GM19452 (cell line): ENCODE measurements around the gene ATP13A5.

Source experiments
- ATAC-seq: cut with Tn5 transposase; IDR thresholded peaks from one replicate; pipeline ENCODE4 v1.9.1; 2021; ENCODE audit not compliant: unreplicated experiment

ATP13A5 gene

DNA sequence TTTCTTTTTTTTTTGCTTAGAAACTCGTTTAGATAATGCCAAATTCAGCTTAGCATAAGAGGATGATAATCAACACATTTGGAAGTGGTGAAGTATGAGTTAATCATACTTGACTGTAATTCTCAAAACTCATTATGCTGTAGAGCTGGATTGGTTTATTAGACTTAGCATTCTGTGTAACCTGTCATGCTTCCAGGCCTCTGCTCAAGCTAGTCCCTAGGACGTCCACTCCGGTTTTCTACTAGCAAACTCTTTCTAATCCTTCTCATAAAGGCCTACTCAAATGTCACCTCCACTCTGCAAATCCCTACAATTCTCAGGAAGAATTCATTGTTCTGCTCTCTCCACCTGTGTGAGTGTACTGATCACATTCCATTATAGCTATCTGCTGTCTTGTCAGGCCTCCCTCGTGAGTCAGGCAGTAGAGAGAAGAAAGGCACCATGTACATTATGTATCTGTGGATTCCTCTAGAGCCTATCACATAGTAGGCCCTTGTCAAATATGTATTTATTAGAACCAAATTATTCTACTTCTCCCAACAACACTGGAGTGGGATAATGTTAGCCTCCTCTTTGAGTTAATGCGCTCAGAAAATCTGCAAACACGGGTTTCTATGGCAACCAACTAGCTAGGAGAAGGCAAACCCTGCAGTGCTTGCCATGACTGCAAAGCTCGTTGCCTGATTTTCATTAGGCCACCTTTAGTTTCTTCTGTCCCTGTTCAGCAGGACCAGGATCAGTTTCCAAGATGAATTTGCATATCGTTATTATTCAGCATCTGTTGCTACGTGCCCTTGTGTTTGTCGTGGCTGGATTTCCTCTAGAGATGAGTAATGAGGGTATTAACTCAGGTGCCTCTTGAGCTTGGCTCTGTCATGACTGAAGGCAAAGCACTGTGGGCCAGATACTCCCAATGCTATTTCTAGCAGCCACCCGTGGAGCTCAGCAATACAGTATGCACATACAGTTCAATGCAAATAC, 30.7 kb downstream of the ATP13A5 start:
- no peak for ATAC-seq

DNA sequence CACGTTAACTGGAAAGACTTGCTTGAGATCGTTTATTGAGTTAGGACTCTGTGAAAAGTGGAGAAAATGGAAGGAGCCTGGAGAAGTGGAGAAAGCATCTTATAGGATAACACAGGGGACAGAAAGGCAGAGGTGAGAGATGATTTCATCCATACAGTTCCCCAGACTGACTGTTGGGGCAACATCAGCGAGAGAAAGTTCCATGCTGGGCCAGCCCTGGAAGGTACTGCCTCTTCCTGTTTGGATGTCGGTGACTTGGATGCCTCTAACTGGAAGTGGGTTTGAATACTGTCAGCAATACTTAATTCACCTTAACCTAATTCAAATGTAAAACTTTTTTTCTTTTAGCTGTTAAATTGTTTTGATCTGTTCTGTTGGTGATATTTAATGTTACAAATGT, 32.3 kb downstream of the ATP13A5 start:
- no peak for ATAC-seq

DNA sequence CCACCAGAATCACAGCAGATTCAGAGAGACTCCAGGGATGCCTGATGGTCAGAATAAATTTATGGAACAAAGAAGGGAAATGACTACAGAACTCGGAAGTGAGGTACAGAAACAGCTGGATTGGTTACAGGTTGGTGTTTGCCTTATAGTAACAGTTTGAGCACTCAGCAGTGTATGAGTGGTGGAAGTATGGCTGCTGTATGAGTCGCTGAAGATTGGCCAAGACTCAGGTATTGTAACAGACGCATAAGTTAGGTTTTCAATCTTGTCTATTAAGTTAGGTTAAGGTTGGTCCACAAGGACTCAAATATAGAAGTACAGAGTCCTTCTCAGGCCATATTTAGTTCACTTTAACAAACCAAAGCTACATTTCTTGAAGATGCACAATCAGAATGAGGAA, 33.1 kb downstream of the ATP13A5 start:
- no peak for ATAC-seq

DNA sequence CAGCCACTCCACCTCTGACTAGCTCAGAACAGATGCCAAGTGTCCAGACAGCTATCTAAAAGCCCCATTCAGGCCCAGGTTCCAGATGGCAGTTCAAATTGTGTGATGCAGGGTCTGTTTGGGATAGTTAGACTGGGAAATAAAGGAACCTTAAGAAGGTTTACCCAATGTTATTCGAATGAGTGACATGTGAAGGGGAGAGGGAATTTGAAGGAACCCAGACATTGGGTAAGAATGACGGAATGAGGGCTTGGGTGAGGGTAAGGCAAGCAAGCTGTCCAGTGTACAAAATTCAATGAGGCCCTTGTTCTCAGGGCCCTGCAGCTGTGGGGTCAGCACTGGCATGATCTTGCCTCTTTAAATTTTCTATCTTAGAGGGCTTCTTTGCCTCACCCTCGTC, 34.1 kb downstream of the ATP13A5 start:
- ATAC-seq, result no peak

DNA sequence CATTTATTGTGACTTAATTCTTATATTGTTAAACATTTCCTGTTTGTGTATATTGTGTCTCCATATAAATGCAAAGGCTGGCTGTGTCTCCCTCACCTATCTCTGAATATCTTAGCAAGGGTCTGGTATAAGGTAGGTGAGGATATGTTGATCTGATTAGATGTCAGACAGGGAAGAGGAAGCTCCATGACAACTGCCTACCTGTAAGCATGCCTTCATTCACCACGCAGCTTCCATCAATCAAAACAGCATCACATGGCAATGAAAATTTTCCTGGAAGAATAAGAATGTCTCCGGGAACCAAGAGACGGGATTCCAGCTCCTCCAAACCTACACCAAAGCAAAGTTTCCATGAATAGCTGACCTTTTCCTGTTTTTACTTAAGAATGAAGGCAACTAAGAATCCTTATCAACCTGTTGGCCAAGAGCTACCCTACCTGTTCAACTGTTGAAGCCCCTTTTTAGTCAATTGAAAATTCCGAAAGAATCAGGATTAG, 34.8 kb downstream of the ATP13A5 start:
- no peak for ATAC-seq

DNA sequence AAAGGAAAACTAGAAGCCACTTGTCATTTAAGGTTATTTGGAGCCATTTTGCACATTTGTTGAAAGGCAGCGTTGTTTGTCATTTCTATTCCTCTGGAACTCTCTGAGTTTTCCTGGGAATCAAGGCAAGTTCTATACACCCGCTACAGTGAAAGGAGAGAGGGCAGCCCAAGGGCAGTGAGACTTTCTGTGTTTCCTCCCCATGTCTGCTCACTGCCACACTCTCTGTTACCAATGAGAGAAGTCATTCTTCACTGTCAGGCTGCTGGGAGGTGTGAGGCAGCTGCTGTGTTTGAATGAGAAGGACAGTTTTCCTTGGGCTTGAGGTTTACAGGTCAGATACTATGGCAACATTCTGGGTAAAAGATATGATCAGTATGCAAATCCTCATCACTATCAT, 36.0 kb downstream of the ATP13A5 start:
- ATAC-seq, result no peak

DNA sequence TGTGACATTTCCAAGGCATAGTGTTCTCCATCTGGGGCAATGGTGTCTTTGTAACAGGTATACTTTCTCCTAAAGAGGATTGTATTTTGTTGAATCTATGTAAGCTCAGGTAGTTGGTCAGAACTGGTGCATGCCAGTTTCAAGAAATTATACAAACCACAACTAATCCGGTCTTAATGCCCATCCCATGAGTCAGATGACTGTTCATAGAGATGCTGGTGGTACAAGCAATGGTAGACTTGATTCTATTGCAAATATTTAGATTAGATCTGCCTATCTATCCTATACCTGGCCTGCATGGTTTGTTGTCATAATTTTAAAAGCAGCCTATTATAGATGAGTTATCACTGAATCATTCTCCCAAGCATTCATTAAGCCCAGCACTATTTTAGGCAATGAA, 43.5 kb downstream of the ATP13A5 start:
- ATAC-seq, result no peak

DNA sequence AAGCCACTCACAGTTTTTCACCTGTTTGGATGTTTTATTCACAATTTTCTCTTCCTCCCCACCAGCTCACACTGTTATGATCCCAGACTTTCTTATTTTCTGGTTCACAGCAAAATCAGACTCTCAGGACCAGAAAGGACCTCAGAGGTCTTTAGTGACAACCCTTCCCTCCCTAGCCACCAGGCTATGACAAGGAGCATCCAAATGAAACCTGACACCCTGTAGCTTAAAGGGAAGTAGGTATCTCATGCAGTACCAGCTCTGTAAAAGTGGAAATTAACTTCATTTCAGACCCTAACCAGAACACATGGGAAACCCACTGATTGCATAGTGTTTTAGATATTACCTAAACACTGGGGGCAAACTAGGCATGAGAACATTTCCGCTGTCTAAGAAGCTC, 45.3 kb downstream of the ATP13A5 start:
- no peak for ATAC-seq

DNA sequence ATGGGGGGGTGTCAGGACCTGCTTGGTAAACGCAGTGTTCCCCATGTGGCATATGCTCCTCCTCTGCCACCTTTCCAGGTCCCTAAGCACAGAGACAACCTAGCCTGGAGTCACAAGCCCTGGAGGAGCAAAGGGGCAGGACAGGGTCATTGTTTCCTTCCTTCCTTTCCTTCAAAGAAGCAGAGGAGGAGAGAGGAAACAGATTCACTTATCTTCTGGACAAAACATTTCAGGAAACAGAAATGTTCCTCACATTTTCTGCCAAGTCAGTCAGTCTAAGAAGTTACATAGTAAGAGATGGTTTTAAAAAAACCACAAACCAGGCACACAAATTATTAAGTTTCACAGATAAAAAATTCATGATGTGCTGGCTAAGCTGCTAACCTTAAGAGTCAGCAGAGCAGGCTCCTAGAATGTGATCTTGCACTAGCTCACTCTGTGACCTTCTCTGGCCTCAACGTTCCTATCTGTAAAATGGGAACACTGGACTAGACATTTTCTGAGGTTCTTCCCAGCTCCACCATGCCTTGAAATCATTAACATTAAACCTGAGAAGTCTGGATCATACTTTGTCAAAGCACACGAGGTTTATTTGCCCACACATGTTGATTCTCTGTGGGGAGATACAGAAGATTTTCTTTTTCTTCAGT, 47.9 kb downstream of the ATP13A5 start:
- no peak for ATAC-seq

DNA sequence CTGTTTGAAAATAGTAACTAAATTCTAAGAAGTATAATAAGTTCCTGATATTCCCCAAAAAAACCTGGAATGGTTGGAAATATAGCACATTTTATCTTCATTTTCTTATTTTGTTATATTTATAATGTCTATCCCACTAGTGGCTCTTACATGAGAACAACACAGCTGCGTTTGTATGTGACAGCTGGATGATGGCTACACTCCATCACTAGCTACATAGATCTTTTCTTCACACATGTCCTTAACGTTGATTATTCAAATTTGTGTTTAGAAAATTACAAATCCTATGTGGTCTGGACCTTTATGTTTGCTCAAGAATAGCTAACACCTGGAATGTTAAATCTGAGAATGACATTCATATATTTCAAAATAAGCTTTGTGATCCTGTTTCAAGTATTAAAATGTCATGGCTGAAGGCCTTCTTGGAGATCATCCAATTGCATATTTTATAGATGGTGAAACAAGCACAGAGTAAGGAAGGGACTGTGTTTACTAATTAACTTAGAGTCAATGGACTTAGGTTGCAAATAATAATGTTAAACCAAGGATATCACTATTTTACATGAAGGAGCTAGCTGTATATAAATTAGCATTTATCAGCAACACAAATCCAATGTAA, 60.8 kb downstream of the ATP13A5 start:
- no peak for ATAC-seq

DNA sequence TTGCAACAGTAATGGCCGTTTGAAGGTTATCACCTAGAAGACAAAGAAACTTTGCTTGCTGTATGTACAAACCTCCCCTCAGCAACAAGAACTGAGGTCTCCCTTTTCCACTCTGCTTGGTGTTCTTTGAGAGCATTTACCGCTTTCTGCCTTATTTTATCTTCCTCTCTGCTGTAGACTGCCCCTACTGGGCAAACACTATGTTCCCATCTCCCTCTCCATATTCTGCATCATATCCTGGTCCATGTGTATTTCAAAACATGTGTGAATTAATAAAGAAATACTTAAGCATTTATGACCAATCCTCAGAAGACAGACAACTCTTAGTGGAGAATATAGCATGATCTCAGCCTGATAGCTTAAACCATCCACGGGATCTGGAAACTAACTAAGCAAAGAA, 64.4 kb downstream of the ATP13A5 start:
- no peak for ATAC-seq

DNA sequence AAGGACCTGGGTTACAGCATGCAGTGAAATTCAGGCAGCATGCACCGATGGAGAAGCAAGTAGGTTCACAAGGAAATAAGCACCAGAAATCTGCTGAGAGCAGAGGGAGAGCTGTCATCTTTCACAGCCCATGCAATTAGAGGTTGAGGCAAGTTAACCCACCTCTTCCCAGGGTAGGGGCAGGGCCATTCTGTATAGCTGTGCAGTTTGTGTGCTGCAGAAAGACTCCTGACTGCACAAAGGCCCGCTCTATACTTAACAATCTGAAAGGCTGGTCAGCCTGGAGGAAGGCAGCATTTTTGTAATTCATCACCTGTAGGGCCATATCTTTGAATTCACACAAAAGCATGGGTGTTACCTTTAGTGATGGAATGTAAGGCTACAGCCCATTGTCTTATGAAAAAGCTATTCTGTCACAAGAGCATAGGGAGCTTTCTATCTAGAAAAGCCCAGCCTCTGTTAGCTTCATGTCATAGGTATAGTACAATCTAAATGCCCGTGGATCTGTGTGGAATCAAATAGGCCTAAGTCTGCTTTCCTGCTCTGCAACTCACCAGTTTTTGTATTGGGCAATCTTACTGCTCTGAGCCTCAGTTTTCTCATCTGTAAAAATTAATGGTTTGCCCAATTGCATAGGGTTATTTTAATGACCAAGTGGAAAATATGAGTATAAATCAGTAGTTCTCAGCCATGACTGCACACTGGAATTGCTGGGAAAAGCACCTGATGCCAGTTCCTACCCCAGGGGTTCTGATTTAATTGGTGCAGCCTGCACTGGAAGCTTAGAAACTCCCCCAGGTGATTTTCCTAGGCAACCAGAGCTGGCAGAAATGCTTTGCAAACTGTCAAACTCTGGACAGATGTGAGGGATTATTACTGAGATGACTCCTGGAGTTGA, 65.2 kb downstream of the ATP13A5 start:
- ATAC-seq, result no peak

DNA sequence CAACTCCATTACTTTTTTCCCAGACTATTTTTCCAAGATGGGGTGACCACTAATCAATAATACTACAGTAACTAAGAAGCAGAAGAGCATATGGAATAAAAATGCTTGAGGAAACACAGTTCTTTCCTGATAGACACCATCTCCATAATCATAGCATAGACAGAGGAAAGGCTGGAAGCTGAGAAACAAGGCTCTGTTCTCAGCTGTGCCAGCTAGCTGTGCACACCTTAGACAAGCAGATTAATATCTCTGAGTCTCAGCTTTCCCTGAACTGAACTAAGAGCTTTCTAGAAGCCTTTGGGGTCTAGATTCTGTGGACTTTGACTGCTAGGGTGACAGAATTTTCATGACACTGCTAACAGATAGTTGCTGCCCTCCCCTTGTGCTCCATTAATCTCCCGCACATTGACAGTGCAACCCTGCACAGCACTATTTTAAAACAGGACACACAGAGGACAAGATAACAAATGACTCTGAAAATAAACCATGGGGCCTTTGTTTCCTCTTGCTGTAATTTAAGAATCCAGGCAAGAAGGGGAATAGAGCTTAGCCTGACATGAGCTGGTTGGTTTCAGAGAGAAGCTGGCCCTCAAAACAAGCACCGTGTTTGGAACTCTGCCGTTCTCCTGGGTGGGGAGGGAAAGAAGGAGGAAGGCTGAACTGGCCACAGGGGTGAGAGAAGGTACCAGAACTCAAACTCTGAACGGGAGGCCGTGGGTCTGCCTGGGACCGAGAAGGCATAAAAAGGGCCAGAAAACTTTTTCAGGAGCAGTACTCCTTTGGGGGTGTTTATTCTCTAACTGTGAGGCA, 67.4 kb downstream of the ATP13A5 start:
- ATAC-seq, result no peak

DNA sequence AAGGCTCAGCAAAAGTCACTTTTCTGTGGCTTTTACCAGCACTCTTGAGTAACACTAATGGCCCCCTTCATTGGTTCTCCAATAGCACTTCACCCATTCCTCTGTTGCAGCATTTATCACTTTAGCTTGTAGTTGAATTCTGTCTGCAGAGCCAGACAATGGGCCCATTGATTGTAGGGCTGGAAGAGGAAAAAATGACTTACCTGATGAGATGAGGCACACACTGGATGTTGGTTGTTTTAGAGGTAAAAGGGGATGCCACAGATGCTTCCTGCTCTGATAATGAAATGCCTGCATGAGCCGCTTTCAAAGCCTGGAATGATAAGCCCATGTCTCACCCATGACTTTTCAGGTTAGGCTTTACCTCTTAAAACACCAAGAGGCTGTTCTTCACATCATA, 73.2 kb downstream of the ATP13A5 start:
- ATAC-seq, result no peak

DNA sequence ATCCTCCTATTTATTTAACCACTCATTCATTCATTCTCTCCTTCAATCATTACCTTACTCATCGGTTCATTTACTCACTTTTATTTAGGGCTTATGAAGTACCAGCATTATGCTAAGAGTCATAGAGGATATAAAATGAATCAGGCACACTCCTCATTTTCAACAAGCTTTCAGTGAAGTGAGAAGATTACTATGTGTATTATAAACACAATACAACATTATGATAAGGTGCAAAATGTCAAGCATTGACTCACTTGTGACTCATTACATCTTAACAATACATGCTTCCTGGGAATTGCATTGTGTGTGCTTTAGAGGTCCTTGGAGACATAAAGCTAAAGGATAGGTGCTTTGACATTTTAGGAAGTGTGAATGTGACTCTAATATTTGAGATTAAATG, 77.1 kb downstream of the ATP13A5 start:
- no peak for ATAC-seq

DNA sequence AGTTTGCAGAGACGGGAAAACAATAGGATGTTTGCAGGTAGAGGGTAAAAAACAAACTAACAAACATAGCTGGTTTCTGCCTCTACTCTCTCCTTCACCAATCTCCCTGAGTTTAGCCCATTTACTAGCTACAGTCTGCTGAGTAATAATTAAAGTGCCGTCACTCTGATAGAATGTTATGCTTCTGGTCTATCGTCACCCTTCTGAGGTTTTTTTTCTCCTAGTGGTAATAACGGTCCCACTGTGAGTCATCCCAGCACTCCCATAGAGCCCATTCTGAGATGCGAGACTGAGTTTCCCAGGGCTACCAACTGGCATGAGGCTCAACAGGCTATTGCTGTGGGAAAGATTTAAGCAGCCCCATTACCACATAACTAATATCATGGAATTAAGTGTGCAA, 81.1 kb downstream of the ATP13A5 start:
- no peak for ATAC-seq

DNA sequence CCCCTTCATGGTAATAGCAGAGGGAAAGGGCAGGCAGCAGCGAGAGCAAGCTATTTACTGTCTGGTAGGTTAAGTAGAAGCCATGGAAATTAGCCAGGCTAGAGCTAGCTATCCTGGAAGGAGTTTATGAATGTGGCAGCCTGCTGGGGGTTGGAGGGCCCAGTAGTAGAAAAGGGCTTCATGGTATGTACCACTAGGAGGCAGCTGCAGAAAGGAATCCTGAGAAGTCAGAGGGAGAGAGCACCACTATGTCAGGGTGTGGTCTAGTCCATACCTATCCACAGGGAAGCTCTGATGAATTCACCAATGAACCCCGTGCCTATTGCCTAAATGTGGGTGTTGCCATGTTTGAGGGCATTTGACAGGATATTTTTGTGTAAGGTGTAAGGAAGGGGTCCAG, 82.6 kb downstream of the ATP13A5 start:
- no peak for ATAC-seq

DNA sequence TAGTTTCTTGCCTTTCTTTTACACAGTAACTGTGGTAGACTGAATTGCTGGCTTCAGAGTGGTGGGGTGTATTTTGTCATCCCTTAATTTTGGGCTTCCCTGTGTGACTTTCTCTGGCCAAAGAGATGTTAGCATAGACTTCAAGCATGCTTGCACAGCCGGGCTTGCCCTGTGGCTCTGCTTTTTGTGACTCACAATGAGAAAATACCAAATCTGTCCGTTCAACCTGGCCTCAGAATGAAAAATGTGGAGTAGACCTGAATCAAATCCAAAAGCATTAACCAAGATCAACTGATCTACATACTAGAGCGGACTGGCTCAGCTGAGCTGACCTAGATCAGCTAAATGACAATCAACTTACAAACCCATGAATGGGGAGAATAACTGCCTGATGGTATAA, 86.2 kb downstream of the ATP13A5 start:
- ATAC-seq, result no peak

DNA sequence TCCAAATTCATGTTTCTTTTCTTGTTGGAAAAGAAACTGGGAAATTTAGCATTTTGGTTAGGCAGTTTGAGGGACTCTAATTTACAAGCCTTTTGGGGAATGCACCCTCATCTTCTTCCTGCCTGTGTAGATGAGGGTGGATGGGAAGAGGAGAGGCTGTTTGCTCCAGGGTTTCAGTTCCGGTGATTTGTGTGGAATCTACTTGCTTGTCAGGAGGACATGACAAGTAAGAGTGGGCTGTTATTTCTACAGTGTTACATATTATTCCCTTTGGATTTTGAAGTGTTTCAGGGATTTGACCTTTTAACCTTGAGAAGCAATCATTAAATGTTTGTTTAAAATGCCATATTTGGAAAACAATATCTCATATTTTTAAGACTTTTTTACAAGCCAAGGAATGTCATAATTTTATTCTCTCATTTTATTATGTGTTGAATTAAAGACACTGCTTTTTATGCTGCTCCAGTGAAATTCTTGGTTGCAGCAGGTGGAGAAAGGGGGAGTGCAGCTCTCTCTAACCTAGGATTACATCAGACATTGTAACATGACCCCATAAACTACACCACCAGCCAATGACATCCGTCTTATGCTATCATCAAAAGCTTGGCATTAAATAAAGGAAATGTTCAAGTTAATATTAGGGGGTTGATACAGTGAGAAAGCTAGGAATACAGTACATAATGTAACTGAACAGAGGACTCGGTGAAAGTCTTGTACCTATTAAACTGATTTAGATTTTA, 107.3 kb downstream of the ATP13A5 start:
- ATAC-seq, result no peak
